ENCODE measurements around the gene GFOD1. TPM values are rescaled to one million over a fixed set of nuclear protein-coding genes. Genes with fewer than 3 reads are reported as not detected.

Gene GFOD1
- total RNA-seq, 1 experiment from 2014 or later, result 6.1 TPM

DNA sequence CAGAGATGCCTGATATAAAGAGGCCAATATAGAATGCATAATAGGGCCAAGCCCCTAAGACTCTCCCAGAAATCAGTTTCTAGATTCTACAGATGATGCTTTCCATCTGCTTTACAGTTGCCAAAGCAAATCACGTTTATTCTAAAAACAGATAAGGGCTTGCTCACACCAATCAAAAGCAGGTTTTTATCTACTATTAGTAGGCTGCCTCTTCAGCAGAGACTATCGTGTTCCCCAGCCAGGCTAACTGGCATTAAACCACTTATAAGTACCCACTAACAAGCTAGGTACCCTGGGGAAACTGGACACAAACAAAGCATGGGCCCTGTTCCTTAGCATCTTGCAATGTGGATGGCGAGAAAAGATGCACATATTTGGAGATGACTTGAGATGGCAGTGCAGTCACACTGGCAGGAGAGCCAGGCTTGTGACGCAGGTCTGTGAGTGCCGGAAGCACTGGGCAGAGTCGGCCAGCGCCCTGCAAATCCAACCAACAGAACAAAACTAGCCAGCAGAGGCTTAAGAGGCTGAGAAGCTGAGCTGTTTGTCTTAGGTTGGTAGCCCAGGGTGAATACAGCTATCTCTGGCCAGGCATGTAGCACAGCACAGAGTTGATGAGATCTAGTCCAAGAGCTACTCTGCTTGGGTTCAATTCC, 73.4 kb downstream of the GFOD1 start:
- Histone ChIP-seq H3K4me1 (ENCODE audit: insufficient read depth, low read length) (peaks cover 9% of the 10 kb centered on the region; the same call in 1 of the 2 replicates), H3K4ac (ENCODE audit: low read depth, low read length) (no peak overlapping the region), H3K79me1 (ENCODE audit: insufficient read depth, low read depth, low read length, poor library complexity, severe bottlenecking) (no peaks in the 10 kb centered on the region), H3K9me3 (ENCODE audit: control insufficient read depth, low read depth, low read length) (no peaks in the 10 kb centered on the region), H3T11ph (ENCODE audit: low read length) (no peak overlapping the region), H2BK20ac (ENCODE audit: low read depth, low read length, poor library complexity, severe bottlenecking) (no peak overlapping the region), H4K8ac (replicated peaks; ENCODE audit: insufficient read length, low read depth, low read length) (no peak overlapping the region), H3K27me3 (ENCODE audit: insufficient read depth, low read length) (no peaks in the 10 kb centered on the region), H3K9ac (ENCODE audit: extremely low read depth, insufficient read length, low read length) (no peak overlapping the region), H3K27ac (ENCODE audit: insufficient read length, low read depth, low read length) (no peak overlapping the region), H2AK5ac (ENCODE audit: insufficient read length, low read length) (no peak overlapping the region), H4K5ac (ENCODE audit: insufficient read length, low read depth, low read length) (no peak overlapping the region), H4K20me1 (ENCODE audit: control insufficient read depth, insufficient read depth, insufficient read length) (no peaks in the 10 kb centered on the region), H2BK5ac (ENCODE audit: insufficient read length, low read length) (no peak overlapping the region), H3K4me2 (ENCODE audit: insufficient read depth, insufficient read length, low read length) (no peak overlapping the region), H3K23me2 (ENCODE audit: insufficient read length, low read depth, low read length, poor library complexity, severe bottlenecking) (no peaks in the 10 kb centered on the region), H3K18ac (ENCODE audit: insufficient read length, low read depth, low read length) (no peak overlapping the region), H3K56ac (ENCODE audit: insufficient read length, low read depth, low read length) (no peak overlapping the region), H2BK12ac (ENCODE audit: insufficient read length, low read depth, low read length) (no peak overlapping the region), H2BK120ac (ENCODE audit: low read depth, low read length, poor library complexity, severe bottlenecking) (no peak overlapping the region), H4K91ac (ENCODE audit: insufficient read length, low read depth, low read length) (no peak overlapping the region), H2AFZ (ENCODE audit: low read length) (no peak overlapping the region), H3K79me2 (ENCODE audit: insufficient read depth, low read length) (no peaks in the 10 kb centered on the region), H2BK15ac (ENCODE audit: low read depth, low read length) (no peak overlapping the region), H3K14ac (ENCODE audit: insufficient read depth, low read length) (no peak overlapping the region), H3K23ac (ENCODE audit: insufficient read length, low read depth, low read length) (no peak overlapping the region)
- TF ChIP-seq, protein P1, sequence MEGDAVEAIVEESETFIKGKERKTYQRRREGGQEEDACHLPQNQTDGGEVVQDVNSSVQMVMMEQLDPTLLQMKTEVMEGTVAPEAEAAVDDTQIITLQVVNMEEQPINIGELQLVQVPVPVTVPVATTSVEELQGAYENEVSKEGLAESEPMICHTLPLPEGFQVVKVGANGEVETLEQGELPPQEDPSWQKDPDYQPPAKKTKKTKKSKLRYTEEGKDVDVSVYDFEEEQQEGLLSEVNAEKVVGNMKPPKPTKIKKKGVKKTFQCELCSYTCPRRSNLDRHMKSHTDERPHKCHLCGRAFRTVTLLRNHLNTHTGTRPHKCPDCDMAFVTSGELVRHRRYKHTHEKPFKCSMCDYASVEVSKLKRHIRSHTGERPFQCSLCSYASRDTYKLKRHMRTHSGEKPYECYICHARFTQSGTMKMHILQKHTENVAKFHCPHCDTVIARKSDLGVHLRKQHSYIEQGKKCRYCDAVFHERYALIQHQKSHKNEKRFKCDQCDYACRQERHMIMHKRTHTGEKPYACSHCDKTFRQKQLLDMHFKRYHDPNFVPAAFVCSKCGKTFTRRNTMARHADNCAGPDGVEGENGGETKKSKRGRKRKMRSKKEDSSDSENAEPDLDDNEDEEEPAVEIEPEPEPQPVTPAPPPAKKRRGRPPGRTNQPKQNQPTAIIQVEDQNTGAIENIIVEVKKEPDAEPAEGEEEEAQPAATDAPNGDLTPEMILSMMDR (conservative IDR thresholded peaks at IDR 0.05), result no peak
- H3K4me3 Mint-ChIP-seq, result no peak overlapping the region
- H3K36me3 Mint-ChIP-seq (ENCODE audit: insufficient read depth in 1 of 3, low read depth in 3 of 3), result peaks cover 0 to 5% (median 0%) of the 10 kb centered on the region in 3 experiments; a peak in 3 of 7 replicates
- no CpG with 5 or more reads among the region's 7 CpGs for WGBS (ENCODE audit: extremely low coverage, insufficient read length, low lambda C conversion rate)
- H3K27me3 Mint-ChIP-seq (ENCODE audit: low read depth), result peaks cover 2% of the 10 kb centered on the region; the same call in 1 of the 2 replicates
- DNase-seq, result no peak
- H3K27ac Mint-ChIP-seq, result no peak overlapping the region; a peak in 2 of 7 replicates
- H3K4me1 Mint-ChIP-seq, result peaks cover 27 to 50% of the 10 kb centered on the region in 2 experiments
- H3K9me3 Mint-ChIP-seq, result no peaks in the 10 kb centered on the region; a peak in 1 of 5 replicates
